Keratinocyte (primary cell): ENCODE data around the gene FN3K. TPM values are rescaled to one million over a fixed set of nuclear protein-coding genes. Genes with fewer than 3 reads are reported as not detected.

Source experiments
- DNase-seq: peaks from one replicate; pipeline ENCODE4 v3.0.0-alpha.2; 2011; ENCODE audit warnings: low read depth, missing footprints, low spot score
- FAIRE-seq: peaks from 2 replicates; lab custom pipeline; 2011; peaks lifted over from hg19 to GRCh38; lab: Jason Lieb, UNC
- H2AFZ ChIP-seq: 2 replicates; pipeline ENCODE4 v1.6.0; 2012; ENCODE audit warnings: low read length, control low read depth, inconsistent platforms; ENCODE audit not compliant: control insufficient read depth
- H3K27ac ChIP-seq: 2 replicates; pipeline ENCODE4 v1.5.1; 2011; ENCODE audit warnings: low read length; ENCODE audit not compliant: control insufficient read depth, insufficient read depth
- H3K27me3 ChIP-seq: 3 replicates; pipeline ENCODE4 v1.6.0; 2011; ENCODE audit warnings: low read length; ENCODE audit not compliant: control insufficient read depth, insufficient read depth; ENCODE audit errors: extremely low read depth
- H3K36me3 ChIP-seq, 2 experiments: 2 replicates in 1 of 2; 3 replicates in 1 of 2; pipeline ENCODE4 v1.5.1; 2011; ENCODE audit warnings: low read length in 2 of 2, mild to moderate bottlenecking in 1 of 2; ENCODE audit not compliant: control insufficient read depth in 2 of 2, insufficient read depth in 2 of 2; ENCODE audit errors: extremely low read depth in 1 of 2
- H3K4me1 ChIP-seq: 3 replicates; pipeline ENCODE4 v1.5.1; 2011; ENCODE audit warnings: low read length; ENCODE audit not compliant: control insufficient read depth, insufficient read depth; ENCODE audit errors: extremely low read depth
- H3K4me2 ChIP-seq: 3 replicates; pipeline ENCODE4 v1.6.0; 2011; ENCODE audit warnings: low read depth, low read length; ENCODE audit not compliant: control insufficient read depth, insufficient read depth; ENCODE audit errors: extremely low read depth
- H3K4me3 ChIP-seq, 3 experiments: fragments of 200-600 bp in 1 of 3; sonication (generic) in 1 of 3; 2 replicates in 2 of 3; 3 replicates in 1 of 3; pipeline ENCODE4 v1.5.1; 2011 to 2016; ENCODE audit warnings: low read length in 3 of 3, mild to moderate bottlenecking in 3 of 3, control low read depth in 2 of 3, inconsistent platforms in 1 of 3, low read depth in 1 of 3, mixed read lengths in 1 of 3, mixed run types in 1 of 3, moderate library complexity in 1 of 3; ENCODE audit not compliant: control insufficient read depth in 2 of 3, insufficient read depth in 2 of 3; ENCODE audit errors: extremely low read depth in 1 of 3
- H3K79me2 ChIP-seq: 2 replicates; pipeline ENCODE4 v1.6.0; 2012; ENCODE audit warnings: low read length; ENCODE audit not compliant: control insufficient read depth, insufficient read depth
- H3K9ac ChIP-seq: 3 replicates; pipeline ENCODE4 v1.6.0; 2011; ENCODE audit warnings: low read length; ENCODE audit not compliant: control insufficient read depth, insufficient read depth; ENCODE audit errors: extremely low read depth
- H3K9me1 ChIP-seq: 3 replicates; pipeline ENCODE4 v1.6.0; 2011; ENCODE audit warnings: low read length; ENCODE audit not compliant: control insufficient read depth, insufficient read depth; ENCODE audit errors: extremely low read depth
- H3K9me3 ChIP-seq: 2 replicates; pipeline ENCODE4 v1.5.1; 2012; ENCODE audit warnings: low read depth, low read length; ENCODE audit not compliant: control insufficient read depth
- H4K20me1 ChIP-seq: 3 replicates; pipeline ENCODE4 v1.6.0; 2011; ENCODE audit warnings: low read length; ENCODE audit not compliant: control insufficient read depth, insufficient read depth; ENCODE audit errors: extremely low read depth
- EZH2 ChIP-seq: IDR thresholded peaks from one replicate; pipeline ENCODE4 v1.6.1; 2012; ENCODE audit warnings: inconsistent platforms, mild to moderate bottlenecking, low read length, moderate library complexity
- dilution Hi-C: fragments of 300-500 bp; cut with MboI; formaldehyde crosslinking; loops from one replicate; pipeline ENCODE4 v1.7.0; 2020; ENCODE audit warnings: low sequenced_read_pairs; ENCODE audit not compliant: extremely low pct_ligation_motif_present
- polyA plus RNA-seq, 5 experiments: library from polyadenylated mRNA; depleted of rRNA in 3 of 5; stranded (reverse) in 3 of 5; stranded (forward) in 1 of 5; unstranded in 1 of 5; fragments of >200 nt; gene quantifications; 1 replicate in 1 of 5; 2 replicates in 3 of 5; 3 replicates in 1 of 5; pipeline versions ENCODE4 v1.2.1 to v1.2.3, GENCODE V29; 2011 to 2012; ENCODE audit warnings: missing spikeins in 2 of 5, low read depth in 1 of 5, low replicate concordance in 1 of 5
- TF ChIP-seq, protein P1 (sequence below), 3 experiments: IDR thresholded peaks in 1 of 3; conservative IDR thresholded peaks in 1 of 3; optimal IDR thresholded peaks in 1 of 3; 2 replicates in 2 of 3; 3 replicates in 1 of 3; pipeline versions ENCODE3 to v1.5.1; 2011; ENCODE audit warnings: low read length in 3 of 3, mild to moderate bottlenecking in 3 of 3, moderate library complexity in 2 of 3, control low read depth in 1 of 3, inconsistent platforms in 1 of 3; ENCODE audit not compliant: insufficient read depth in 2 of 3; ENCODE audit errors: extremely low read depth in 1 of 3

Gene FN3K
- polyA plus RNA-seq, 1 donor (not counting 4 experiments of a cell fraction or from before 2014, with no cell fraction given) = 0.10 TPM

DNA sequence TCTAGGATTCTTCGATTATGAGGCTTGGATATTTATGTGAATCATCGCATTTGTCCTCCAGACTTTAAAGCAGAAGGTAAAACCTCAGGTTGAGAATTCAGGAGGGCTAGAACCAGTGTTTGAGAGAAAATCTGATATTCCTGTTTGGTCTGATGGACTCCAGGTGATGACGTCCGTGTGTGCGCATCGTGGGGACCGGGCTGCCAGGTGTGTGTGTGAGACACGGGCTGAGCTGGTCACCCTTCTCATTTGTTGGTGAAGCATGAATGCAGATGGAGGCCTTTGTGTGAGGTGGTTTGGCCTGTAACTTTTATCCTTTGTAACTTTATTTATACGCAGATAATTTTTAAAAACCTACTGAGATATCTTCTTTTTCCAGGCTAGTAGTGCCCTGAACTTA, 61.6 kb downstream of the FN3K start:
- no peak for TF ChIP-seq EZH2
- H3K79me2 ChIP-seq = peaks cover 32% of the 10 kb centered on the region
- no peak overlapping the region for H3K27ac ChIP-seq
- no peak overlapping the region for H3K4me3 ChIP-seq
- H3K36me3 ChIP-seq = peaks cover 6 to 28% of the 10 kb centered on the region in 2 experiments
- dilution Hi-C loops = no loop called here
- no peaks in the 10 kb centered on the region for H3K4me1 ChIP-seq
- no peak for DNase-seq
- FAIRE-seq = no peak
- peaks cover 4% of the 10 kb centered on the region for H4K20me1 ChIP-seq
- no peak overlapping the region for H3K4me2 ChIP-seq
- no peaks in the 10 kb centered on the region for H3K27me3 ChIP-seq
- no peaks in the 10 kb centered on the region for H3K9me1 ChIP-seq
- no peaks in the 10 kb centered on the region for H3K9me3 ChIP-seq
- H2AFZ ChIP-seq = no peak overlapping the region
- H3K9ac ChIP-seq = no peak overlapping the region

DNA sequence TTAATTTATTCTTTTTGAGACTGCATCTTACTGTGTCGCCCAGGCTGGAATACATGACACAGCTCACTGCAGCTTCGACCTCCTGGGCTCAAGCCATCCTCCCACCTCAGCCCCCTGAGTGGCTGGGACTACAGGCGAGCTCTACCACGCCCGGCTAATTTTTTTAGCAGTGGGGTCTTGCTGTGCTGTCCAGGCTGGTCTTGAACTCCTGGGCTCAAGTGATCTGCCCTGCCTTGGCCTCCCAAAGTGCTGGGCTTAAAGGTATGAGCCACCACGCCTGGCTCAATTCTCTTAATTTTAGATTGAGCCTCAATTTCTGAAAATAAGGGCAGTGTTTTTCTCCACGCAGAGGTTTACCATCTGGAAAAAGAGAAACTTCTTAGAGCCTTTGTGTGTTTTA, 63.3 kb downstream of the FN3K start:
- H3K4me1 ChIP-seq = no peaks in the 10 kb centered on the region
- dilution Hi-C loops = no loop called here
- no peak for FAIRE-seq
- no peak for TF ChIP-seq EZH2
- TF ChIP-seq, protein P1, sequence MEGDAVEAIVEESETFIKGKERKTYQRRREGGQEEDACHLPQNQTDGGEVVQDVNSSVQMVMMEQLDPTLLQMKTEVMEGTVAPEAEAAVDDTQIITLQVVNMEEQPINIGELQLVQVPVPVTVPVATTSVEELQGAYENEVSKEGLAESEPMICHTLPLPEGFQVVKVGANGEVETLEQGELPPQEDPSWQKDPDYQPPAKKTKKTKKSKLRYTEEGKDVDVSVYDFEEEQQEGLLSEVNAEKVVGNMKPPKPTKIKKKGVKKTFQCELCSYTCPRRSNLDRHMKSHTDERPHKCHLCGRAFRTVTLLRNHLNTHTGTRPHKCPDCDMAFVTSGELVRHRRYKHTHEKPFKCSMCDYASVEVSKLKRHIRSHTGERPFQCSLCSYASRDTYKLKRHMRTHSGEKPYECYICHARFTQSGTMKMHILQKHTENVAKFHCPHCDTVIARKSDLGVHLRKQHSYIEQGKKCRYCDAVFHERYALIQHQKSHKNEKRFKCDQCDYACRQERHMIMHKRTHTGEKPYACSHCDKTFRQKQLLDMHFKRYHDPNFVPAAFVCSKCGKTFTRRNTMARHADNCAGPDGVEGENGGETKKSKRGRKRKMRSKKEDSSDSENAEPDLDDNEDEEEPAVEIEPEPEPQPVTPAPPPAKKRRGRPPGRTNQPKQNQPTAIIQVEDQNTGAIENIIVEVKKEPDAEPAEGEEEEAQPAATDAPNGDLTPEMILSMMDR (optimal IDR thresholded peaks at IDR 0.05 in 1 of 3, IDR thresholded peaks at IDR 0.05 in 1 of 3, conservative IDR thresholded peaks at IDR 0.05 in 1 of 3; ENCODE audit: extremely low read depth in 1 of 3, insufficient read depth in 2 of 3, low read length in 3 of 3) = no peak
- H3K9ac ChIP-seq = no peak overlapping the region
- no peaks in the 10 kb centered on the region for H3K9me1 ChIP-seq
- no peak for DNase-seq
- no peaks in the 10 kb centered on the region for H3K9me3 ChIP-seq
- peaks cover 6 to 26% of the 10 kb centered on the region in 2 experiments for H3K36me3 ChIP-seq
- no peak overlapping the region for H2AFZ ChIP-seq
- H3K4me3 ChIP-seq = no peak overlapping the region
- no peak overlapping the region for H3K27ac ChIP-seq
- H3K79me2 ChIP-seq = peaks cover 38% of the 10 kb centered on the region
- peaks cover 11% of the 10 kb centered on the region for H4K20me1 ChIP-seq
- H3K27me3 ChIP-seq = no peaks in the 10 kb centered on the region
- H3K4me2 ChIP-seq = no peak overlapping the region

DNA sequence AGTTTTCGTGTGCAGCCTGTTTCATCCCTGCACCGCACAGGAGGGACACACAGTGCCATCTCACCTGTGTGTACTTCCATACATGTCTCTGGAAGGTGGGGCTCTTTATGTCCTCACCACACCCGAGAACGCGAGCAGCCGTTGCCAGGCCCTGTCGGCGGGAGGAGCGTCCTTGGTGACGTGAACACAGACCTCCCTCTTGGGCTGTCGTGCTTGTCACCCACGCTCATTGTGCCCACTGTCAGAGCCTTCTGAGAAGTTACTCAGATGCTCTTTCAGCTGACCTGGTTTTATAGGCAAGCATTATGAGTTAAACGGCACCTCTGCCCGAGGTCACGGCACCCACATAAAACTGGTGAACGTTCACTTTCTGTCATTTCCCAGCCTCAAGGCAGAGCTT, 64.2 kb downstream of the FN3K start:
- no peak for FAIRE-seq
- peaks cover 33% of the 10 kb centered on the region for H3K79me2 ChIP-seq
- no peak overlapping the region for H3K9ac ChIP-seq
- H3K9me3 ChIP-seq = no peaks in the 10 kb centered on the region
- DNase-seq = no peak
- TF ChIP-seq, protein P1 (optimal IDR thresholded peaks at IDR 0.05 in 1 of 3, IDR thresholded peaks at IDR 0.05 in 1 of 3, conservative IDR thresholded peaks at IDR 0.05 in 1 of 3; ENCODE audit: extremely low read depth in 1 of 3, insufficient read depth in 2 of 3, low read length in 3 of 3) = no peak
- no peak for TF ChIP-seq EZH2
- dilution Hi-C loops = no loop called here
- no peak overlapping the region for H3K4me2 ChIP-seq
- H4K20me1 ChIP-seq = peaks cover 8% of the 10 kb centered on the region
- H3K27me3 ChIP-seq = no peaks in the 10 kb centered on the region
- H3K4me3 ChIP-seq = no peak overlapping the region
- peaks cover 6 to 23% of the 10 kb centered on the region in 2 experiments for H3K36me3 ChIP-seq
- H3K27ac ChIP-seq = no peak overlapping the region
- no peak overlapping the region for H2AFZ ChIP-seq
- H3K4me1 ChIP-seq = no peaks in the 10 kb centered on the region
- no peaks in the 10 kb centered on the region for H3K9me1 ChIP-seq
